Stimulated activated CD4-positive, alpha-beta T cell treated with anti-CD3 and anti-CD28 coated beads, Interleukin-2, amount 100 ng/mL, for 48 hours (primary cell): ENCODE measurements around the gene UBE2J1.
A peak's percentile ranks its signal among the peaks of the same experiment; 100 is the strongest.

Experiments
- DNase-seq, 2 donors: peaks; one replicate each; pipeline ENCODE4 v3.0.0-alpha.2; 2020

The UBE2J1 gene

GRCh38 chr6:89287351-89288028, 65.0 kb downstream of the UBE2J1 start:
- DNase-seq = no peak

GRCh38 chr6:89286516-89286915, 66.0 kb downstream of the UBE2J1 start:
- DNase-seq = no peak

- no peak for DNase-seq
Measured at GRCh38 chr6:89284963-89285735, 67.4 kb downstream of the UBE2J1 start.

GRCh38 chr6:89284081-89284480, 68.4 kb downstream of the UBE2J1 start:
- DNase-seq = no peak

GRCh38 chr6:89282749-89283148, 69.8 kb downstream of the UBE2J1 start:
- DNase-seq = no peak

- DNase-seq = peak; percentile 49 to 50
Measured at GRCh38 chr6:89281779-89282246, 70.7 kb downstream of the UBE2J1 start.

GRCh38 chr6:89278956-89279355, 73.6 kb downstream of the UBE2J1 start:
- DNase-seq = no peak
